Lung (tissue), 12 donors: Measurements from ENCODE around the gene SERPINA5. TPM values are rescaled to one million over a fixed set of nuclear protein-coding genes. Genes with fewer than 3 reads are reported as not detected.

Experiments
- ATAC-seq: fragments of 200-7000 bp; cut with Tn5 transposase; one replicate; pipeline ENCODE4 v1.9.1; 2020; ENCODE audit warnings: moderate number of reproducible peaks; ENCODE audit not compliant: insufficient read depth, low FRiP score
- DNase-seq, 3 donors: peaks; one replicate each; pipeline ENCODE4 v3.0.0-alpha.2; 2013 to 2017
- H3K27ac ChIP-seq, 2 donors: one replicate each; pipeline ENCODE4 v1.5.1; 2013; ENCODE audit warnings: mild to moderate bottlenecking in 2 of 2, moderate library complexity in 2 of 2, control low read depth in 1 of 2, inconsistent platforms in 1 of 2, low read depth in 1 of 2, low read length in 1 of 2
- H3K27me3 ChIP-seq, 3 donors: one replicate each; pipeline ENCODE4 v1.5.1; 2013; ENCODE audit warnings: low read length in 2 of 3; ENCODE audit not compliant: control insufficient read depth in 3 of 3, insufficient read depth in 3 of 3
- H3K36me3 ChIP-seq, 4 donors: one replicate each; pipeline ENCODE4 v1.5.1; 2013; ENCODE audit warnings: low read length in 4 of 4, mild to moderate bottlenecking in 1 of 4, moderate library complexity in 1 of 4; ENCODE audit not compliant: control insufficient read depth in 4 of 4, insufficient read depth in 4 of 4
- H3K4me1 ChIP-seq, 5 donors: one replicate each; pipeline ENCODE4 v1.5.1; 2013; ENCODE audit warnings: low read length in 5 of 5, mild to moderate bottlenecking in 2 of 5, moderate library complexity in 1 of 5; ENCODE audit not compliant: control insufficient read depth in 5 of 5, insufficient read depth in 5 of 5
- H3K4me3 ChIP-seq: one replicate; pipeline ENCODE4 v1.5.1; 2013; ENCODE audit warnings: mild to moderate bottlenecking, control low read depth, moderate library complexity
- H3K9ac ChIP-seq, 2 donors: one replicate each; pipeline ENCODE4 v1.5.1; 2013; ENCODE audit warnings: low read length in 2 of 2, control low read depth in 1 of 2; ENCODE audit not compliant: insufficient read depth in 1 of 2
- H3K9me3 ChIP-seq, 4 donors: one replicate each; pipeline ENCODE4 v1.5.1; 2013; ENCODE audit warnings: low read length in 3 of 4, mild to moderate bottlenecking in 1 of 4, moderate library complexity in 1 of 4; ENCODE audit not compliant: control insufficient read depth in 4 of 4, insufficient read depth in 3 of 4
- CTCF ChIP-seq: IDR thresholded peaks from 2 replicates; pipeline ENCODE4 v1.5.1; 2012; ENCODE audit warnings: mild to moderate bottlenecking; ENCODE audit errors: control extremely low read depth, extremely low read depth
- WGBS, 2 donors: extraction: QIAGEN DNeasy Blood & Tissue Kit; methylation state at CpG; one replicate each; pipeline ENCODE4 v1.1.7; 2013; 5-methylcytosine and 5-hydroxymethylcytosine counted together
- polyA plus RNA-seq, 2 donors: library from polyadenylated mRNA; stranded (reverse); fragments of 200-250 nt; gene quantifications; one replicate each; pipeline ENCODE4 v1.2.1, GENCODE V29; 2013
- total RNA-seq, 2 donors: library from RNA; depleted of rRNA in 1 of 2; stranded (reverse); fragments of >200 nt in 1 of 2; gene quantifications; one replicate each; pipeline ENCODE4 v1.2.1, GENCODE V29; 2014 to 2021
- donor health status: control.
- donor health status: control.
- donor health status: Bipolar disorder and iron deficiency.
- donor health status: healthy.
- donor health status: DM: yes; HTN: yes; CAD: no.

SERPINA5 gene
- total and polyA plus RNA-seq, 4 donors: 0.14 to 4.3 (median 0.52) TPM; not detected in 1

- Histone ChIP-seq H3K27me3 (no peaks in the 10 kb centered on the region), H3K27ac (no peak overlapping the region), H3K4me3 (no peak overlapping the region), H3K9me3 (peaks cover 0 to 4% (median 0%) of the 10 kb centered on the region in 4 donors), H3K4me1 (peaks cover 0 to 1% (median 0%) of the 10 kb centered on the region in 5 donors), H3K36me3 (no peaks in the 10 kb centered on the region), H3K9ac (no peak overlapping the region)
- TF ChIP-seq CTCF: no peak
- WGBS, 2 donors: 64 to 65% methylated on average over 15 of the region's 15 CpGs
- ATAC-seq (no peak), DNase-seq (no peak)
Measured at GRCh38 chr14:94545131-94545841, 35.9 kb upstream of the SERPINA5 start.

- H3K27ac ChIP-seq: no peak overlapping the region
- H3K36me3 ChIP-seq: no peaks in the 10 kb centered on the region
- TF ChIP-seq CTCF: no peak
- WGBS, 2 donors: 90 to 92% methylated on average over 8 of the region's 8 CpGs
- H3K9ac ChIP-seq: no peak overlapping the region
- H3K9me3 ChIP-seq: peaks cover 0 to 4% (median 0%) of the 10 kb centered on the region in 4 donors
- no peaks in the 10 kb centered on the region for H3K27me3 ChIP-seq
- DNase-seq (no peak), ATAC-seq (no peak)
- H3K4me1 ChIP-seq: peaks cover 0 to 1% (median 0%) of the 10 kb centered on the region in 5 donors
- H3K4me3 ChIP-seq: no peak overlapping the region
Measured at GRCh38 chr14:94547151-94547680, 34.0 kb upstream of the SERPINA5 start.

- 78 to 82% methylated on average over 4 of the region's 4 CpGs for WGBS, 2 donors
- peaks cover 0 to 1% (median 0%) of the 10 kb centered on the region in 5 donors for H3K4me1 ChIP-seq
- ATAC-seq: no peak
- H3K27me3 ChIP-seq: no peaks in the 10 kb centered on the region
- no peak for DNase-seq
- no peaks in the 10 kb centered on the region for H3K36me3 ChIP-seq
- H3K27ac ChIP-seq: no peak overlapping the region
- peaks cover 0 to 4% (median 0%) of the 10 kb centered on the region in 4 donors for H3K9me3 ChIP-seq
- no peak for TF ChIP-seq CTCF
- H3K9ac ChIP-seq: no peak overlapping the region
- no peak overlapping the region for H3K4me3 ChIP-seq
Measured at GRCh38 chr14:94547726-94548125, 33.5 kb upstream of the SERPINA5 start.
